Left renal cortex interstitium (tissue), 4 donors: Measurements from ENCODE around the gene CUEDC1. TPM values are rescaled to one million over a fixed set of nuclear protein-coding genes. Genes with fewer than 3 reads are reported as not detected.

Source experiments
- DNase-seq, 4 donors: peaks; one replicate each; pipeline ENCODE4 v3.0.0-alpha.2; 2013; ENCODE audit warnings: low read depth in 4 of 4, low spot score in 2 of 4, missing footprints in 1 of 4
- polyA plus RNA-seq, 4 donors: library from polyadenylated mRNA; unstranded; fragments of 120-200 nt; gene quantifications; one replicate each; pipeline ENCODE4 v1.2.1, GENCODE V29; 2013; ENCODE audit not compliant: insufficient read length in 4 of 4

CUEDC1 gene
- polyA plus RNA-seq, 4 donors, result 42.9 to 58.7 (median 52.2) TPM

- no peak for DNase-seq
Observed at GRCh38 chr17:57902117-57902799, 53.0 kb downstream of the CUEDC1 start.

- DNase-seq, result no peak
Observed at GRCh38 chr17:57900991-57901743, 54.0 kb downstream of the CUEDC1 start.

DNA sequence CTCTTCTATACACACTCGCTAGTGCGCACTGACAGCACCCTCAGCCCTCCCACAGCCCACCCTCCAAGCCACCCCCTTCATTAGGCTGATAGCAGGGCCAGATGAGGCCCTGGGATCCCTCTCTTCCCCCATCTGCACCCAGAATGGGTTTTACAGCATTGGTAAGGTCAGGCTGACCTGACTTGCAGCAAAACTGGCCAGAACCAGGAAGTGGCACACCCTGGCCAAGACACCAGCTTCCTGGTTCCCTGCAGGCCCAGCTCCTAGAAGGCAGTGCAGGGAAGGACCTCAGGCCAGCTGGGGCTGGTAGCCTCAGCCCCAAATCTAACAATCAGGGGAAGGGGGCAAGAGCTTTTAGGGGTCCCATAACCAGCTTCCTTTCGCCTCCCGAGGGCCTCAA, 55.4 kb downstream of the CUEDC1 start:
- no peak for DNase-seq

GRCh38 chr17:57899391-57899790, 55.8 kb downstream of the CUEDC1 start:
- no peak for DNase-seq

- no peak for DNase-seq
Observed at GRCh38 chr17:57898487-57899311, 56.5 kb downstream of the CUEDC1 start.

DNA sequence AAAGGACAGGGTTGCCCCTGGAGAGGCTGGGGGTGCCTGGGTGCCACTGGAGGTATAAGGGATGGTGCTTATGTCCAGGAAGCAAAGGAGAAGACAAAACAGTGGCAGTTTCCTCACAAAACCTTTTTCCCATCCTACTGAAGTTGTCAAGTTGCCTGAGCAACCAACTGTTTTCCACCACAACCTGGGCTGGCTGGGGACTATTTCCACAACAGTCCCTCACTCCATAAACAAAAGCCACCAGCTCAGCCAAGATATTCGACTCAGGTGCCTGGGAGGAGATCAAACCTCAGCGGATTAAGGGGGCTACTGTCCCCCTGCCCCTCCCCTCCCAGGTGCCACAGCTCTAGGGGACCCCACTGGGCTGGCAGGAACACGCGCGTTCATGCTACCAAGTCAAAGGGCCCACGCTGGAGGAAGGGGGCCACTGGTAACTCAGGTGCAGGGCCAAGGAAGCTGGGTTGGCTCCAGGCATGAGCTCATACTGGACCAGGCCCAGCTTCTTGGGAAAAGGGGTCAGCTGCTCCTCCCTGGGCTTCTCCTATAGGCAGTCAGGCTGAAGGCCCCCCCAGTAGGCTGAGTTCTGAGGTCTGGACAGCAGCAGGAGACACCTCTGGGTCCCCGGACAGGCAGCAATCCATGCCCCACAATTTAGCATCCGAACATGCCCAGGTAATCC, 59.7 kb downstream of the CUEDC1 start:
- no peak for DNase-seq

- DNase-seq, result no peak
Observed at GRCh38 chr17:57894848-57895247, 60.4 kb downstream of the CUEDC1 start.

GRCh38 chr17:57892820-57893595, 62.2 kb downstream of the CUEDC1 start:
- DNase-seq, result peak in 1 of 4 donors; percentile 64

DNA sequence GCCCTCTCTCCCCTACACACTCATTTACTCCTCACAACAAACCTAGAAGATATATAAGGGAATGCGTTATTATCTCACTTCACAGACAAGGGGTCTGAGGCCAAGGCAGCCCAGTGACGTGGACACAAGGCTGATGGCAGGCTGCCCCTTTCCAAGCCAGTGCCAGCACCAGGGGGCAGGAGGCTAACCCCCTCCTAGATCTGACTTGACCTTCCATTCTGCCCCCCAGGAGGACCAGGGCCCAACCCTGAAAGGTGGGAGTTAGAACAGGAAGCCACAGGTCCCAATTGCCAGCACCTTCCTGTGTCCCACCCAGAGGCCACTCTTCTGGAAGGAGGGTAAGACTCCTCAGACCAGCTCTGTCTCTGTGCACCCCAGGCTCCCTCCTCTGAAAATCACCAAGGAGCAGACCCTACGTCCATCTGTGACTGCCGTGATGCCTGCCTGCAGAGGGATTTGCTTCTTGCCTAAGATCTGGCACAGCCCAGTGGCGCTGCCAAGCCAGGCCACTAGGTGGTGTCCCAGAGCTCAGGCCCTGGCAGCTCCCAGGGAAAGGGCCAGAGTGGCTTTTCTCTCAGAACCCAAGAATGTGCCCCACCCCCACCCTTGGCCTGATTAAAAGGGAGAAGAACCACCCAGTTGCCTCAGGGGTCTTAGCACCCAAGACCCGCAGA, 62.9 kb downstream of the CUEDC1 start:
- peak in 1 of 4 donors; percentile 68 for DNase-seq

DNA sequence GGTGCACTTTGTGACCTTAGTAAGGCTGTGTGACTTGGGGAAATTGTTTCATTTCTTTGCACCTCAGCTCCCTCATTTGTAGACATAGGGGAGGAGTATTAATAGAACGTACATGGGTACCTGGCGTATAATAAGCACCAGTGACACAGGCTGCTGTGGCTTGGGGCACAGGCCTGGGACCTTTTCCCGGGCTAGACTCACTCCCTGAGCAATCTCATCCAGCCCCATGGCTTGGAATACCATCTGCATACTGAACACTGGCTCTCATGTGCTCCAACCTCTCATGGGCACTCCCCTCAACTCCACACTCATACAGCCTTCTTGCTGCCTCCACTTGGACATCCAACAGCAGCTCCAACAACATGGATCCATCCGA, 64.4 kb downstream of the CUEDC1 start:
- DNase-seq, result no peak

- no peak for DNase-seq
Observed at GRCh38 chr17:57889892-57890856, 65.0 kb downstream of the CUEDC1 start.

GRCh38 chr17:57889252-57889651, 66.0 kb downstream of the CUEDC1 start:
- no peak for DNase-seq

DNA sequence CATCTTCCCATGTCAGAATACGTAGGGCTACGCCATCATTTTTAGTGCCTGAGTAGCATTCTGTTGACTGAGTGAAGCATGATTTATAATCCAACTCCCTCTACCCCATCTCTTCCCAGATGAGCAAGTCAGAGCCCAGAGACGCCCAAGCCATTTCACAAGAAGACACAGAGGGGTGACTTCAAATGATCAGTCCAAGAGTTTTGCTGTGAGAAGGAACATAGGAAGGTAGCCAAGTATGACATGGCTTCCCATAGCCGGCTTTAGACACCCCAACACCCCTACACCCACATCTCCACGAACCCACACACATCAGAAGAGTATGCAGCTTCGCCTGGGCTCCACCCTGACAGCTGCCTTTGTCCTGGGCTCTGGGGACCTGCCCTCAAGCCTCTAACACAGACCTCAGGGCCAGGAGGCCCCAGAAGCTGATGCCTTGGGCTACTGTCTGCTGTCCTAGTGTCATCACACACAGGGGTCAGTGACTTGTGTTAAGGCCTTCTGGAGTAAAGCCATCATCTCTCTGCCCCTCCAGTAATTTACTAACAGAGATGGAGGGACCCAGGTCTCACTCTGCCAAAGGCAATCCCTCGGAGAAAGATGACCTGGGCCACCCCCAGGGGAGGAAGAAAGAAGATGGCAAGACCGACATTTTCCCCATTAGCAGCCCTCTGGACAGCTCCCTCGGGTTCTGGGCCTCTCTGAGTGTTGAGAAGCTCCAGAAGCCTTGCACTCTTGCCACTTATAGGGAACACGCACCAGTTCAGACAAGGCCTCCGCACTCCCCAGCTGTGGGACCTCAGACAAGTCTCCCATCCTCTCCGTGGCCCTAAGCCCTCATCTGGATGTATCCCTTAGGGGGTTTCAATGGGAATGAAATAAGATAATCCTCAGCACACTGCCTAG, 66.6 kb downstream of the CUEDC1 start:
- DNase-seq, result no peak

DNA sequence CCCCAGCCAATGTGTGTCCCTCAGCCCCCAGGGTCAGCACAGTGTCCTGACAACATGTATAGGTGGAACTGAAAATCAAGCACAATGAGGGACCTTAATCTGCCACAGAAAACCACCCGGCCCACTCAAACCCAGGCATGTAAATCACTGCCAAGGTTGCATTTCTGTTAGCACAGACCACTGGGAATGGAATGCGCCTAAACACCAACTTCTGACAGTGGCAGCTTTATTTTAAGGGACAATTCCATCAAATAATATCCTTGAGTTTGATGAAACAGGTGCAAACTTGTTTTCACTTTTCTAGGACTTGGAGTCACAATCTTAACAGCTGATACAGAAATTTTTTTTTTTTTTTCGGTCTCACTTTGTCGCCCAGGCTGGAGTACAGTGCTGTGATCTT, 68.1 kb downstream of the CUEDC1 start:
- no peak for DNase-seq

DNA sequence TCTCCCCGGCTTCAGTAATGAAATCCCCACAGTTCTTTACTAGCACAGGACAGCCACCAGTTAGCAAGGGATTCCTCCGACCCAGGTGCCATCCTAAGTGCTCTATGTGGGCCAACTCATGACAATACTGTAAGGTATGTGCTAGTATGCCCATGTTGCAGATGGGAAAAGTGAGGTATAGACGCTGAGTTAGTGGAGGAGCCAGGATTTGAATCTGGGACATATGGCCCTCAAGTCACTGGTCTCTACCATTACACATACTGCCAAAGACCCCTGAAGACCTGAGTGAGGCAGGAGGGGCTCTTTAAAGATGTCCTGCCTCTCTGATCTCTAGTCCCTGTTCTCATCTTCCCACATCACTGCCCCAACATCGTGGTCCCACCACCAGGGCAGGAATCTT, 69.2 kb downstream of the CUEDC1 start:
- DNase-seq, result no peak

GRCh38 chr17:57885148-57885915, 69.9 kb downstream of the CUEDC1 start:
- DNase-seq, result no peak
